Osteoblast (primary cell): Measurements from ENCODE around the gene UNC80. TPM values are rescaled to one million over a fixed set of nuclear protein-coding genes. Genes with fewer than 3 reads are reported as not detected.

Experiments used
- DNase-seq: peaks from one replicate; pipeline ENCODE4 v3.0.0; 2011; ENCODE audit warnings: low spot score, mixed read lengths; ENCODE audit not compliant: insufficient read length; ENCODE audit errors: missing footprints
- H2AFZ ChIP-seq: 2 replicates; pipeline ENCODE4 v1.6.0; 2011; ENCODE audit warnings: mild to moderate bottlenecking, low read length
- H3K27ac ChIP-seq: 2 replicates; pipeline ENCODE4 v1.5.1; 2011; ENCODE audit warnings: mild to moderate bottlenecking, low read depth, low read length, moderate library complexity
- H3K27me3 ChIP-seq: 2 replicates; pipeline ENCODE4 v1.6.0; 2012; ENCODE audit warnings: mild to moderate bottlenecking, control low read depth, inconsistent platforms, low read length, moderate library complexity; ENCODE audit not compliant: insufficient read depth
- H3K36me3 ChIP-seq: 2 replicates; pipeline ENCODE4 v1.5.1; 2011; ENCODE audit warnings: mild to moderate bottlenecking, low read length, control low read depth, moderate library complexity; ENCODE audit not compliant: insufficient read depth
- H3K4me1 ChIP-seq: 2 replicates; pipeline ENCODE4 v1.5.1; 2011; ENCODE audit warnings: mild to moderate bottlenecking, low read length, control low read depth, moderate library complexity; ENCODE audit not compliant: insufficient read depth
- H3K4me2 ChIP-seq: 2 replicates; pipeline ENCODE4 v1.6.0; 2011; ENCODE audit warnings: mild to moderate bottlenecking, low read length; ENCODE audit not compliant: insufficient read depth
- H3K4me3 ChIP-seq: fragments of 200-600 bp; sonication (generic); 3 replicates; pipeline ENCODE4 v1.5.1; 2012; ENCODE audit warnings: mild to moderate bottlenecking, low read length, inconsistent platforms; ENCODE audit not compliant: insufficient read depth
- H3K79me2 ChIP-seq: 2 replicates; pipeline ENCODE4 v1.6.0; 2012; ENCODE audit warnings: mild to moderate bottlenecking, low read length, control low read depth, inconsistent platforms; ENCODE audit not compliant: insufficient read depth
- H3K9me3 ChIP-seq: 2 replicates; pipeline ENCODE4 v1.5.1; 2011; ENCODE audit warnings: low read depth, low read length, control low read depth
- H4K20me1 ChIP-seq: 2 replicates; pipeline ENCODE4 v1.6.0; 2012; ENCODE audit warnings: mild to moderate bottlenecking, low read length, control low read depth; ENCODE audit not compliant: insufficient read depth
- CTCF ChIP-seq: IDR thresholded peaks from 2 replicates; pipeline ENCODE4 v1.5.1; 2011; ENCODE audit warnings: mild to moderate bottlenecking, low read depth, low read length, moderate library complexity; ENCODE audit errors: extremely low read depth
- total RNA-seq: library from RNA; depleted of rRNA; stranded (reverse); fragments of >200 nt; gene quantifications from 2 replicates; pipeline ENCODE4 v1.2.3, GENCODE V29; 2012

UNC80 gene
- total RNA-seq, 1 donor, result not detected

- no peak overlapping the region for H3K4me2 ChIP-seq
- no peak for TF ChIP-seq CTCF
- no peaks in the 10 kb centered on the region for H3K27me3 ChIP-seq
- no peaks in the 10 kb centered on the region for H3K4me1 ChIP-seq
- no peak for DNase-seq
- no peaks in the 10 kb centered on the region for H3K36me3 ChIP-seq
- H3K9me3 ChIP-seq, result no peaks in the 10 kb centered on the region
- no peak overlapping the region for H3K4me3 ChIP-seq
- H3K79me2 ChIP-seq, result no peaks in the 10 kb centered on the region
- H2AFZ ChIP-seq, result no peak overlapping the region
- H4K20me1 ChIP-seq, result no peaks in the 10 kb centered on the region
- H3K27ac ChIP-seq, result no peak overlapping the region
Measured at GRCh38 chr2:209956271-209956670, 184.6 kb downstream of the UNC80 start.

GRCh38 chr2:209958016-209958415, 186.4 kb downstream of the UNC80 start:
- H3K4me1 ChIP-seq, result no peaks in the 10 kb centered on the region
- no peaks in the 10 kb centered on the region for H3K9me3 ChIP-seq
- no peak overlapping the region for H3K27ac ChIP-seq
- no peak overlapping the region for H3K4me2 ChIP-seq
- no peak overlapping the region for H3K4me3 ChIP-seq
- TF ChIP-seq CTCF, result no peak
- no peak for DNase-seq
- no peaks in the 10 kb centered on the region for H4K20me1 ChIP-seq
- H3K27me3 ChIP-seq, result no peaks in the 10 kb centered on the region
- H2AFZ ChIP-seq, result no peak overlapping the region
- H3K36me3 ChIP-seq, result no peaks in the 10 kb centered on the region
- no peaks in the 10 kb centered on the region for H3K79me2 ChIP-seq

- Histone ChIP-seq H3K4me3 (no peak overlapping the region), H3K4me2 (no peak overlapping the region), H2AFZ (no peak overlapping the region), H3K4me1 (no peaks in the 10 kb centered on the region), H4K20me1 (no peaks in the 10 kb centered on the region), H3K79me2 (no peaks in the 10 kb centered on the region), H3K9me3 (no peaks in the 10 kb centered on the region), H3K36me3 (no peaks in the 10 kb centered on the region), H3K27ac (no peak overlapping the region), H3K27me3 (no peaks in the 10 kb centered on the region)
- DNase-seq, result no peak
- no peak for TF ChIP-seq CTCF
Measured at GRCh38 chr2:209960045-209960444, 188.4 kb downstream of the UNC80 start.

- no peak overlapping the region for H3K4me2 ChIP-seq
- H3K4me3 ChIP-seq, result no peak overlapping the region
- H2AFZ ChIP-seq, result no peak overlapping the region
- H3K4me1 ChIP-seq, result no peaks in the 10 kb centered on the region
- H3K79me2 ChIP-seq, result no peaks in the 10 kb centered on the region
- no peaks in the 10 kb centered on the region for H4K20me1 ChIP-seq
- peak; percentile 78 for TF ChIP-seq CTCF
- H3K9me3 ChIP-seq, result no peaks in the 10 kb centered on the region
- no peaks in the 10 kb centered on the region for H3K36me3 ChIP-seq
- DNase-seq, result peak; percentile 29
- no peak overlapping the region for H3K27ac ChIP-seq
- H3K27me3 ChIP-seq, result no peaks in the 10 kb centered on the region
Measured at GRCh38 chr2:209960676-209961630, 189.3 kb downstream of the UNC80 start.
